ENCODE measurements around the gene TBC1D22A. TPM values are rescaled to one million over a fixed set of nuclear protein-coding genes. Genes with fewer than 3 reads are reported as not detected.

The TBC1D22A gene
- total RNA-seq, 2 experiments from 2014 or later, result 22.3 to 43.9 TPM

DNA sequence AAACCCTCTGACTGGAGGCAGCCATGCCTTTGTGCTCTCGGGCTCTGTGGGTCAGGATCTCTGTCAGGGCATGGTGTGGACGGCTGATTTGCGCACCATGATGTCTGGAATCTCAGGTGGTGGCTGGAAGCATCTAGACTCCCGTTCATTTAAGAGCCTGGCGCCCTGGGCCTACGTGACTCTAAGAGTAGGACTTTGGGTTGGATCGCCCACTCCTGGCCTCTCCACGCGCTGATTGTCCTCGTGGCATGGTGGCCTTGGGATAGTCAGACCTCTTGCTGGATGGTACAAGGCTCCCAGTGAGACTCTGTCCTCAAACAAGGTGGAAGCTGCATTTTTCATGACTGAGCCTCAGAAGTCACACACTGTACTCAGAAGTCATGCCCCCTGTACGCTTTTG, 224.3 kb downstream of the TBC1D22A start:
- POLR2A ChIA-PET, result interaction anchor here (0.7 kb wide), 1 partner anchor 8 kb away, joined by 3 read pairs; no protein-coding TSS in a partner anchor
- Histone ChIP-seq H3K27ac (ENCODE audit: low read depth, low read length, poor library complexity, severe bottlenecking) (no peak overlapping the region), H3K4me3 (ENCODE audit: low read depth, low read length, poor library complexity, severe bottlenecking) (no peak overlapping the region), H3K9me2 (ENCODE audit: insufficient read depth, low read length) (no peaks in the 10 kb centered on the region), H3K9me3 (ENCODE audit: low read length) (no peaks in the 10 kb centered on the region), H3K36me3 (ENCODE audit: insufficient read depth, low read length) (peaks cover 7% of the 10 kb centered on the region; the same call in 1 of the 2 replicates), H2AFZ (ENCODE audit: low read length) (no peak overlapping the region), H3K4me2 (ENCODE audit: low read length) (no peak overlapping the region), H4K20me1 (ENCODE audit: insufficient read depth, low read length) (no peaks in the 10 kb centered on the region), H3K79me2 (ENCODE audit: insufficient read depth, low read depth, low read length) (no peaks in the 10 kb centered on the region), H3K4me1 (ENCODE audit: insufficient read depth, low read length, poor library complexity, severe bottlenecking) (no peaks in the 10 kb centered on the region)
- no TSS peak for BruUV-seq (replicated peaks)
- CTCF ChIA-PET (ENCODE audit: unreplicated experiment), result no interaction called here
- intact Hi-C loops (cut with micrococcal nuclease; ENCODE audit: unreplicated experiment), result no loop called here
- DNase-seq (ENCODE audit: low spot score), result no peak
- TF ChIP-seq EZH2phosphoT487 (IDR thresholded peaks at IDR 0.05; ENCODE audit: borderline replicate concordance, low read depth, low read length), result no peak
- TF ChIP-seq, protein P1, sequence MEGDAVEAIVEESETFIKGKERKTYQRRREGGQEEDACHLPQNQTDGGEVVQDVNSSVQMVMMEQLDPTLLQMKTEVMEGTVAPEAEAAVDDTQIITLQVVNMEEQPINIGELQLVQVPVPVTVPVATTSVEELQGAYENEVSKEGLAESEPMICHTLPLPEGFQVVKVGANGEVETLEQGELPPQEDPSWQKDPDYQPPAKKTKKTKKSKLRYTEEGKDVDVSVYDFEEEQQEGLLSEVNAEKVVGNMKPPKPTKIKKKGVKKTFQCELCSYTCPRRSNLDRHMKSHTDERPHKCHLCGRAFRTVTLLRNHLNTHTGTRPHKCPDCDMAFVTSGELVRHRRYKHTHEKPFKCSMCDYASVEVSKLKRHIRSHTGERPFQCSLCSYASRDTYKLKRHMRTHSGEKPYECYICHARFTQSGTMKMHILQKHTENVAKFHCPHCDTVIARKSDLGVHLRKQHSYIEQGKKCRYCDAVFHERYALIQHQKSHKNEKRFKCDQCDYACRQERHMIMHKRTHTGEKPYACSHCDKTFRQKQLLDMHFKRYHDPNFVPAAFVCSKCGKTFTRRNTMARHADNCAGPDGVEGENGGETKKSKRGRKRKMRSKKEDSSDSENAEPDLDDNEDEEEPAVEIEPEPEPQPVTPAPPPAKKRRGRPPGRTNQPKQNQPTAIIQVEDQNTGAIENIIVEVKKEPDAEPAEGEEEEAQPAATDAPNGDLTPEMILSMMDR (conservative IDR thresholded peaks at IDR 0.05; ENCODE audit: low read length), result no peak

DNA sequence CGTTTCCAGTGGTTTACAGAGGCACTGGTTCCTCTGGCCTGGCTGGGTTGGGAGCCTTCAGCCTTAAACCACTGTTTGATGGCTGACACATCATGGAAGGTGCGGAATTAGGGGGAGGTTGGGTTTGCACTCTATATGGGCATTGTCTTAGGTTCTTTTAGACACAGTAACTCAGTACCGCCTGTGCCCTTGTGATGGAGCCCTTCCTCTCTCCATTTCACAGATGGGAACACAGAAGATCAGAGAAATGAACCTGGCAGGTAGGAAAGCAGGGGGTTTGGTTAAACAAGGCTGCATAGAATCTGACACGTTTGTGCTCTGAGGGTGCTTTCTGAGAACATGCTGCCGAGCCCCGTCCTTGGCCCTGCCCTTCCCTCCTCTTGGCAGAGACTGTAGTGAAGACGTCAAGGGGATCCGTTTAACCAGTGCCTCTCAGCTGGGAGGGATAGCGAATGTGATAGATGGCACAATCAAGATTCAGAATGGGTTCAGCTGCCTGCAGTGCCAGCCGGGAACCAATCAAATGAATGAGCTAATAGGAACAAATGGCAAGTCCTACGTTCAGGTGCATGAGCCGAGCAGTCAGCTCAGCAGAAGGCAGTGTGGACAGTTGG, 228.6 kb downstream of the TBC1D22A start:
- H2AFZ ChIP-seq (ENCODE audit: low read length), result no peak overlapping the region
- intact Hi-C loops (cut with micrococcal nuclease; ENCODE audit: unreplicated experiment), result no loop called here
- no peak for DNase-seq (ENCODE audit: low spot score)
- no peaks in the 10 kb centered on the region for H3K79me2 ChIP-seq (ENCODE audit: insufficient read depth, low read depth, low read length)
- no peak overlapping the region for H3K4me2 ChIP-seq (ENCODE audit: low read length)
- ChIA-PET POLR2A (interaction anchor here (0.6 kb wide), 1 partner anchor 46 kb away, joined by 3 read pairs; no protein-coding TSS in a partner anchor), CTCF (ENCODE audit: unreplicated experiment) (no interaction called here)
- no TSS peak for BruUV-seq (replicated peaks)
- H3K27ac ChIP-seq (ENCODE audit: low read depth, low read length, poor library complexity, severe bottlenecking), result no peak overlapping the region
- H3K9me3 ChIP-seq (ENCODE audit: low read length), result no peaks in the 10 kb centered on the region
- peaks cover 10% of the 10 kb centered on the region; the same call in 1 of the 2 replicates for H3K36me3 ChIP-seq (ENCODE audit: insufficient read depth, low read length)
- TF ChIP-seq, protein P1 (conservative IDR thresholded peaks at IDR 0.05; ENCODE audit: low read length), result no peak
- TF ChIP-seq EZH2phosphoT487 (IDR thresholded peaks at IDR 0.05; ENCODE audit: borderline replicate concordance, low read depth, low read length), result no peak
- no peaks in the 10 kb centered on the region for H3K4me1 ChIP-seq (ENCODE audit: insufficient read depth, low read length, poor library complexity, severe bottlenecking)
- no peaks in the 10 kb centered on the region for H3K9me2 ChIP-seq (ENCODE audit: insufficient read depth, low read length)
- H3K4me3 ChIP-seq (ENCODE audit: low read depth, low read length, poor library complexity, severe bottlenecking), result no peak overlapping the region
- H4K20me1 ChIP-seq (ENCODE audit: insufficient read depth, low read length), result no peaks in the 10 kb centered on the region

DNA sequence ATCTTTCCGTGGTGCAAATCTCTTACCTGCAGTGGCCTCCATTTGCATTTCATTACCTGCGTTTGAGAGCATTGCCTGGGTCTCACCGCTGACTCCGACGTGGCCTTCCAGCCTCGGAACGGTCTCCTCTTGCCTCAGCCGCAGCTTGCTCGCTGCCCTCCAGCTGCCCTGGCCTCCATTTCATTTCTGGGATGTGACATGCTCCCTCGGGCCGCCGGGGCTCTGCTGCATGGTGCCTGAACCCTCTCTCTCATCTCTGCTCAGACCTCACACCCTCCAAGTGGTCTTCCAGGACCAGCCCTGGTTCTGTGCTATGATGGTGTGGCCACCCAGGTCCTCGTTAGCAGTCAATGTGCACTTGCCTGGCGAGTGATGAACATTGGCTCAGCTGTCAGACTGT, 229.2 kb downstream of the TBC1D22A start:
- Histone ChIP-seq H3K4me1 (ENCODE audit: insufficient read depth, low read length, poor library complexity, severe bottlenecking) (no peaks in the 10 kb centered on the region), H3K4me3 (ENCODE audit: low read depth, low read length, poor library complexity, severe bottlenecking) (no peak overlapping the region), H3K9me3 (ENCODE audit: low read length) (no peaks in the 10 kb centered on the region), H3K9me2 (ENCODE audit: insufficient read depth, low read length) (no peaks in the 10 kb centered on the region), H3K79me2 (ENCODE audit: insufficient read depth, low read depth, low read length) (no peaks in the 10 kb centered on the region), H4K20me1 (ENCODE audit: insufficient read depth, low read length) (no peaks in the 10 kb centered on the region), H3K36me3 (ENCODE audit: insufficient read depth, low read length) (peaks cover 10% of the 10 kb centered on the region; the same call in 1 of the 2 replicates), H3K4me2 (ENCODE audit: low read length) (no peak overlapping the region), H2AFZ (ENCODE audit: low read length) (no peak overlapping the region), H3K27ac (ENCODE audit: low read depth, low read length, poor library complexity, severe bottlenecking) (no peak overlapping the region)
- POLR2A ChIA-PET, result no interaction called here
- BruUV-seq (replicated peaks), result no TSS peak
- TF ChIP-seq, protein P1 (conservative IDR thresholded peaks at IDR 0.05; ENCODE audit: low read length), result no peak
- no peak for TF ChIP-seq EZH2phosphoT487 (IDR thresholded peaks at IDR 0.05; ENCODE audit: borderline replicate concordance, low read depth, low read length)
- intact Hi-C loops (cut with micrococcal nuclease; ENCODE audit: unreplicated experiment), result no loop called here
- DNase-seq (ENCODE audit: low spot score), result no peak
- CTCF ChIA-PET (ENCODE audit: unreplicated experiment), result no interaction called here

Data from OCI-LY7 (cell line).